K562 (cell line): ENCODE measurements around the gene PARD3. TPM values are rescaled to one million over a fixed set of nuclear protein-coding genes. Genes with fewer than 3 reads are reported as not detected.

Source experiments
- ETV5 ChIP-seq: sonication (generic); formaldehyde crosslinking; IDR thresholded peaks from 2 replicates; pipeline ENCODE4 v1.4.0; 2020; ENCODE audit warnings: low read depth, mild to moderate bottlenecking, missing genetic modification reagents
- NR3C1 ChIP-seq: sonication (generic); formaldehyde crosslinking; IDR thresholded peaks from 2 replicates; pipeline ENCODE4 v1.8.1; 2022; ENCODE audit warnings: missing genetic modification reagents
- RAD21 ChIP-seq, 2 experiments: fragments of 250-450 bp in 1 of 2; fragments of 450-650 bp in 1 of 2; sonication (Bioruptor Pico) in 1 of 2; formaldehyde crosslinking in 1 of 2; IDR thresholded peaks in 1 of 2; conservative IDR thresholded peaks in 1 of 2; 2 replicates each; pipeline versions ENCODE4 v1.4.0 to v1.8.0; 2020 to 2022; ENCODE audit warnings: mild to moderate bottlenecking in 2 of 2, moderate library complexity in 1 of 2
- SP2 ChIP-seq: IDR thresholded peaks from 2 replicates; pipeline ENCODE4 v1.6.1; 2011; ENCODE audit warnings: mild to moderate bottlenecking, low read depth, low read length, moderate library complexity; ENCODE audit not compliant: poor library complexity, severe bottlenecking; ENCODE audit errors: extremely low read depth
- TAF1 ChIP-seq: IDR thresholded peaks from 2 replicates; pipeline ENCODE4 v1.6.1; 2011; ENCODE audit warnings: mild to moderate bottlenecking, low read length, moderate library complexity; ENCODE audit not compliant: insufficient read depth, control insufficient read depth, severe bottlenecking; ENCODE audit errors: extremely low read depth
- YBX1 ChIP-seq: fragments of 450-650 bp; IDR thresholded peaks from 2 replicates; pipeline ENCODE4 v1.7.1; 2016; ENCODE audit warnings: mild to moderate bottlenecking
- ZNF212 ChIP-seq: fragments of 450-650 bp; formaldehyde crosslinking; IDR thresholded peaks from 2 replicates; pipeline ENCODE4 v1.4.0; 2020; ENCODE audit warnings: mild to moderate bottlenecking
- ZNF217 ChIP-seq: sonication (generic); formaldehyde crosslinking; IDR thresholded peaks from 2 replicates; pipeline ENCODE4 v1.8.0; 2022; ENCODE audit warnings: mild to moderate bottlenecking, missing genetic modification reagents
- ZNF609 ChIP-seq: sonication (generic); formaldehyde crosslinking; IDR thresholded peaks from 2 replicates; pipeline ENCODE4 v1.8.1; 2023; ENCODE audit warnings: missing genetic modification reagents, mild to moderate bottlenecking, borderline replicate concordance
- ZNF778 ChIP-seq: fragments of 450-650 bp; formaldehyde crosslinking; IDR thresholded peaks from 2 replicates; pipeline ENCODE4 v1.4.0; 2020; ENCODE audit warnings: mild to moderate bottlenecking, moderate library complexity
- polyA plus RNA-seq, 8 experiments: library from polyadenylated mRNA; depleted of rRNA in 4 of 8; stranded (reverse) in 5 of 8; unstranded in 3 of 8; fragments of >200 nt; fragmentation: Nextera tagmentation in 2 of 8; fragmentation: Illumina TruSeq in 1 of 8; extraction: Ambion mirVana in 2 of 8; extraction: Trizol in 1 of 8; gene quantifications; 2 replicates each; pipeline versions ENCODE4 v1.2.1 to v1.2.3, GENCODE V29; 2011 to 2014; ENCODE audit warnings: inconsistent platforms in 1 of 8, missing spikeins in 1 of 8
- total RNA-seq, 7 experiments: library from RNA; depleted of rRNA in 6 of 7; stranded (reverse); fragments of >200 nt in 6 of 7; fragmentation: Illumina TruSeq in 2 of 7; extraction: Trizol in 2 of 7; gene quantifications; 2 replicates each; pipeline versions ENCODE4 v1.2.1 to v1.2.3, GENCODE V29; 2011 to 2021; ENCODE audit warnings: low replicate concordance in 1 of 7

PARD3 gene
- total and polyA plus RNA-seq, 9 of the 15 experiments (the other 6 are each of a cell fraction or from before 2014, with no cell fraction given), result 2.7 to 11.7 (median 7.7) TPM

DNA sequence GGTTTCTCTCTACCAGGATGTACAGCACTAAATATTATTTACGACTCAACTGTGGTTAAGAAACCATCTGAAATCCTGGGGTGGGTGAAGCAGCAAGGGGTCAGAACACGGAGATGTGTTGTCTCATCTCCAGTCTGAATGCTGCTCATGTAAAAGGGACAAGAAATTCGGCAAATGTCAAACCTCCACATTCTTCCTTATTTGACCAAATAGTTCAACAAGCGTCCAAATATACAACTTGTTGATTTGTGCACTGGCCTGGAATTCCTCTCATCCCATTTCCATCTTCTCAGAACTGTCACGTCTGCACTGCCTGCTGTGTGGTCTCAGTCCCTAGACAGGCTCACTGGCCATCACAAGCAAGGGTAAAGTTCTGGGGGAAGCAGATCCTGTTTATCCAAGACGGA lies 520.0 kb downstream of the PARD3 start (continued):
- TF ChIP-seq ZNF609 (CRISPR knock-in tag), result no peak
- no peak for TF ChIP-seq SP2
- no peak for TF ChIP-seq NR3C1 (CRISPR knock-in tag)
- TF ChIP-seq ETV5 (CRISPR knock-in tag), result no peak
- TF ChIP-seq ZNF778, result no peak
- TF ChIP-seq ZNF217 (CRISPR knock-in tag), result no peak
- no peak for TF ChIP-seq TAF1
- TF ChIP-seq RAD21 (CRISPR knock-in tag; conservative IDR thresholded peaks at IDR 0.05 in 1 of 2, IDR thresholded peaks at IDR 0.05 in 1 of 2), result no peak
- no peak for TF ChIP-seq ZNF212 (CRISPR knock-in tag)
- TF ChIP-seq YBX1, result no peak
